HG03045 (cell line): Measurements from ENCODE around the gene GRIA1.

Source experiments
- ATAC-seq: cut with Tn5 transposase; IDR thresholded peaks from one replicate; pipeline ENCODE4 v1.9.1; 2021; ENCODE audit warnings: mild to moderate bottlenecking, moderate library complexity; ENCODE audit not compliant: unreplicated experiment

The GRIA1 gene

GRCh38 chr5:153490118-153491037 is at the start of gene GRIA1:
GRIA1 (plus strand) TSS chr5:153490670.
- no peak for ATAC-seq

GRCh38 chr5:153445875-153446579 is 44.4 kb upstream of the GRIA1 start:
- ATAC-seq = no peak

GRCh38 chr5:153447534-153447933 is 42.9 kb upstream of the GRIA1 start:
- ATAC-seq = no peak

GRCh38 chr5:153456354-153456753 is 34.1 kb upstream of the GRIA1 start:
- ATAC-seq = no peak

GRCh38 chr5:153456993-153457392 is 33.5 kb upstream of the GRIA1 start:
- no peak for ATAC-seq

- ATAC-seq = no peak
Measured at GRCh38 chr5:153458268-153458667, 32.2 kb upstream of the GRIA1 start.

- ATAC-seq = no peak
Measured at GRCh38 chr5:153459051-153459743, 31.3 kb upstream of the GRIA1 start.

GRCh38 chr5:153460421-153460820 is 30.0 kb upstream of the GRIA1 start:
- no peak for ATAC-seq

- ATAC-seq = no peak
Measured at GRCh38 chr5:153461341-153461740, 29.1 kb upstream of the GRIA1 start.

- no peak for ATAC-seq
Measured at GRCh38 chr5:153463806-153464205, 26.7 kb upstream of the GRIA1 start.

- no peak for ATAC-seq
Measured at GRCh38 chr5:153467546-153467945, 22.9 kb upstream of the GRIA1 start.

GRCh38 chr5:153469423-153469822 is 21.0 kb upstream of the GRIA1 start:
- no peak for ATAC-seq

- no peak for ATAC-seq
Measured at GRCh38 chr5:153470736-153471135, 19.7 kb upstream of the GRIA1 start.

- no peak for ATAC-seq
Measured at GRCh38 chr5:153476767-153477166, 13.7 kb upstream of the GRIA1 start.

GRCh38 chr5:153480401-153480800 is 10.1 kb upstream of the GRIA1 start:
- ATAC-seq = peak; percentile 95

- ATAC-seq = no peak
Measured at GRCh38 chr5:153483482-153483881, 7.0 kb upstream of the GRIA1 start.

GRCh38 chr5:153485641-153486040 is 4.8 kb upstream of the GRIA1 start:
- no peak for ATAC-seq

GRCh38 chr5:153486771-153487170 is 3.7 kb upstream of the GRIA1 start:
- ATAC-seq = no peak

GRCh38 chr5:153489611-153490010 is 859 bp upstream of the GRIA1 start:
- ATAC-seq = no peak

GRCh38 chr5:153491038-153491744 is 721 bp downstream of the GRIA1 start:
- no peak for ATAC-seq

GRCh38 chr5:153491856-153492255 is 1.4 kb downstream of the GRIA1 start:
- no peak for ATAC-seq
